GM21526 (cell line): ENCODE measurements around the gene ZMYND15.

Source experiments
- ATAC-seq: cut with Tn5 transposase; IDR thresholded peaks from one replicate; pipeline ENCODE4 v1.9.1; 2021; ENCODE audit warnings: moderate library complexity; ENCODE audit not compliant: unreplicated experiment, low FRiP score

Gene ZMYND15

DNA sequence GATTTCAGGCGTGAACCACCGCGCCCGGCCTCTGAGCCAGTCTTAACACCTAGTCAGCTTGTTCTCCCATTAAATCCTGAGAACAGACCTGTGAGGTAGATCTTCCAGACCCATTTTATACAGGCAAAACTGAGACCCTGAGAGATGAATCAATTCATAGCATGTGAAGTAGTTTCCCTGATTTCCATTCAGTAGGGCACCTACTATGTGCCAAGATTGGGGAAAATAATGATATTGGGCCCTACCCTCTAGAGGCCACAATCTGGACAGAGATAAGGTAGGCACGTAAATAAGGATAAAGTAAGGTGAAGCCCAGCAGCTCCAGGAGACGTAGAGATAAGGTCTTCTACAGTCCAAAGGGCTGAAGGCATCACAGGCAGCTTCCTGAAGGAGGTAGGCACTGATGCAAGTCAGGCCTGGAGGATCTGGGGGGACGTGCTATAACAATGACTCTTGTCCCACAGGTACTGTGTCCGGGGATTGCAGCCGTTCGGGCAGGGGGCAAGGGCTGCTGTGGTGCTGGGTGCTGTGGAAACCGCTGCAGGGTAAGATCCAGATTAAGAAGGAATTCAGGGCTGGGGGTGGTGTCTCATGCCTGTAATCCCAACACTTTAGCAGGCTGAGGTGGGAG, 40.8 kb downstream of the ZMYND15 start:
- no peak for ATAC-seq

DNA sequence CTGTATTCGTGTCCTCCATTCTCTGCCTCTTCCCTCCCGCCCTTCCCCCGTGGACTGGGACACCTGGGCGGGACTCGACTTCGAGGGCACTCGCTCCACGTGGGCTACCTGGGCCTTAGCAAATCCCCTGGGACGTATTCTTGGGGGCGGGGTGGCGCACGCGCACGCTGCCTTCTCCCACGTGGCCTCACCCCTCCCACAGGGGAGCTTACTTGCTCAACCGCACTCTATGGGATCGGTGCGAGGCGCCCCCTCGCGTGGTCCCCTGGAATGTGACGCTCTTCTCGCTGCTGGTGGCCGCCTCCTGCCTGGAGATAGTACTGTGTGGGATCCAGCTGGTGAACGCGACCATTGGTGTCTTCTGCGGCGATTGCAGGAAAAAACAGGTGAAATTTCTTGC, 43.0 kb downstream of the ZMYND15 start:
- ATAC-seq, result no peak

DNA sequence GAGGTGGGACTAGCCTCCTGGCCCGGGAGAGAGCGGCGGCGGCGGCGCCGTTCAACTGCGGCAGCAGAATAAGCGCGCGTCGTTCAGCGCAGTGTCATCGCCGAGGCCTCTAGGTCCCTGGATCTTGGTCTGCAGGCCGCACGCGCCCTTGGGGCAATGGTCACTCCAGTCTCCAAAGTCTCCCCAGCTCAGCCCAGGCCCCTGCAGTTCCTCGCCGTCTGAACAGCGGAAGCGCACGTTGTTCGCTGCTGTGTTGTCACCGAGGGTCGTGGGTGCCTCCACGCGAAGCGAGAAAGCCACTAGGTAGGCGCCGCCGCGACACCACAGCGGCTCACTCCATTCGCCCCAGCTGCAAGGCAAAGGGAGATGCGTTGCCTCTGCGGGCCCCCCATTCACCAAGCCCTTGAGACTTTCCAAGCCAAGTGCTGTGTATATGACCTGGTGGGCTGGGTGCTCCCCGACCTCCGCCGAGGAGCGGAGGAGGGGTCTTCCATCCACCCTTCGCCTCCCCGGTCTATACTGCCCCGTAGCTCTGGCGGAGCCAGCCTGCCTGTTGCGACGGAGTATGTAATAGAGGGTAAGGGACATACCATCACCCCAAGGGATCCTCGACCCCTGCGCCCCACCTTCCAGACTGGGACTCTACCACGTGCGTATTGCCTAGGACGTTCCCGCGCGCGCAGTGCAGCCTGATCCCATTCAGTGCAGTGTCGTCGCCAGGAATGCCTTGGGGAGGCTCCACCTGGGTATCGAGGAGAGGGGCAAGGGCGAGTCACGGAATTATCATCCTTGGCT, 45.9 kb downstream of the ZMYND15 start:
- no peak for ATAC-seq

DNA sequence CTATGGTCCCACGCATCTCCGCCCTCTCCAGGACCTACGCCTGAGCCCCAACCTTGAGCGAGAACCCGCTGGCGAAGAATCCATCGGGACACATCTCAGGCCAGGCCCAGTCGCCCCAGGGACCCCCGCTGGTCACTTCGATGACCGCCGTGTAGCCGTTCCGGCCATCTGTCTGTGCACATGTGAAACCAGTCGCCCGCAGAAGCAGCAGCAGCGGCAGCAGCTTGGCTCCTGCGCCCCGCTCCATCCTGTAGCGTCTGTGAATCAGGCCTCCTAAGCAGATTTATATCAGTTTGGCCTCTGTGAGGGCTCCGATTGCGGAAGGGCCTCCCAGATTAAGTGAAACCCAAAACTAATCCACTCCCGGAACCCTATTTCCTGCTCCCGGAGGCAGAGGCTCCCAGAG, 46.5 kb downstream of the ZMYND15 start, which contains the start of gene VMO1:
Gene VMO1 (minus strand): TSS at position 259 of the 406 bp plus-strand sequence. CDS start 12 bp downstream, at position 247.
- ATAC-seq, result no peak

DNA sequence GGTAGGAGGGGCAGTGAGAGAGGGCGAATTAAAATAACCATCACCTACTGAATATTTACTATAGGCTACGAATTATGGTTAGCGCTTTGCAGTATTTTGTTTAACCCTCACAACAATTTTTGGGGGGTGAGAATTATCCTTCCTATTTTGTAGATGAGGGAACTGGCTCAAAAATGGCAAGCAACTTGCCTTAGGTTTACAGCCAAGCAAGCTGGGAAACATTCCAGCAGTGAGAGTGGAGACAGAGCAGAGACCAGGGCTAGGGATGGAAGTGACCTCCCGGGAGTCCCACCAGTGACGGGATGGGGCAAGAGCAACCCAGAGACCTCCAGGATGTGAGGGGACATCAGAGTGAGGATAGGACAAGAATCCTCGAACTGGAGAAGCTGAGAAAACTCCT, 46.9 kb downstream of the ZMYND15 start:
- ATAC-seq, result no peak

DNA sequence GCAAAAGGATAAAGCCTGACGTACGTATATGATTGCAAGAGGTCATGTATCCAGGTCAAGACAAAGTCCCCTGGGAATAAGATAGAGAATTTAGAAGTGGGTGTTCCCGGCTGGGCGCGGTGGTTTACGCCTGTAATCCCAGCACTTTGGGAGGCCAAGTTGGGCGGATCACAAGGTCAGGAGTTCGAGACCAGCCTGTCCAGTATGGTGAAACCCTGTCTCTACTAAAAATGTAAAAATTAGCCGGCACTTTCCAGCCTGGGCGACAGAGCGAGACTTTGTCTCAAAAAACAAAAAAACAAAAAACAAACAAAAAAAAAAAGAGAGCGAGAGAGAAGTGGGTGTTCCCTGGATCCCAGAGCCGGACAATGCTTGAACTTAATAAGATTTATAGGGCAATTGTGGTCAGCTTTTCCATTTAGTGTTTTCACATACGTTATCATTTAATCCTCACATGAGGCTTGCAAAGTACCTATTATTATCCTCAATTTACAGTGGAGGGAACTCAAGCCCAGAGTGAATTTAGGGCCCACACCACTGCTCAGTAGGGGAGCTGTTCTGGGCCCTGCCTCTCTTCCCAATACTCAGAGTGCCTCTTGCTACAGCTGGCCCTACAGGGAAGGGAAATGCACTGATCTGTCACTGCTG, 48.6 kb downstream of the ZMYND15 start:
- ATAC-seq, result no peak

DNA sequence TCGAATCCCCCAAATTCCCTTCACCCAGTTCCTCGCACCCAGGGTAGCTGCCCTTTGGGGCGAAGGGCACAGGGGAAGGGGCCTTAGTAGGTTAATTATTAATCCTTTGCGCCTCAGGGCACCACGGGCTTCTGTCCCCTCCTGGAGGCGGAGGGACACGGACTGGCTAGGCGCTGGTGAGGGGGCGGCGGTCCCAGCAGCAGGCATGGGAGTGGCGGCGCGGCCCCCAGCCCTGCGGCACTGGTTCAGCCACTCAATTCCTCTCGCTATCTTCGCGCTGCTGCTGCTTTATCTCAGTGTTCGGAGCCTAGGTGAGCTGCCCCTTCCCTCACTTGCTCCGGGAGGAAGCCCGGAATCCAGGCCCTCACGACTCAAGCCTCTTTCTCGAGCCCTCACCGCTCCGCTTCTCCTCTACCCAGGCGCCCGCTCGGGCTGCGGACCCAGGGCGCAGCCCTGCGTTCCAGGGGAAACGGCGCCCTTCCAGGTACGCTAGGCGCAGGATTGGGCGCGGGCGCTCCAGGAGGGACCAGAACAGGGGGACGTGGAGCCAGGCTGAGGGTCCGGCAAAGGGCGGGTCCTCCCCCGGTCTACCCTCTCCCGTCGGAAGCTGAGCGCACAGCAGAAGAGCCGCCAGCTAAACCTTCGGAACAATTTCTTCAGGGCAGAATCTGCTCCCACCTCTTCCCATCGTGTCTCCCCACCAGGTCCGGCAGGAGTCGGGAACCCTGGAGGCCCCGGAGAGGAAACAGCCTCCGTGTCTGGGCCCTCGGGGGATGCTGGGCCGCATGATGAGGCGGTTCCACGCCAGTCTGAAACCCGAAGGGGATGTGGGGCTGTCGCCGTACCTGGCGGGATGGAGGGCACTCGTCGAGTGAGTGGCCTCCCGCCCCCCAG, 49.4 kb downstream of the ZMYND15 start, which contains the start of gene GLTPD2:
Gene GLTPD2 (plus strand): TSS at position 158 of the 894 bp plus-strand sequence. CDS start 48 bp downstream, at position 206.
- ATAC-seq, result no peak

DNA sequence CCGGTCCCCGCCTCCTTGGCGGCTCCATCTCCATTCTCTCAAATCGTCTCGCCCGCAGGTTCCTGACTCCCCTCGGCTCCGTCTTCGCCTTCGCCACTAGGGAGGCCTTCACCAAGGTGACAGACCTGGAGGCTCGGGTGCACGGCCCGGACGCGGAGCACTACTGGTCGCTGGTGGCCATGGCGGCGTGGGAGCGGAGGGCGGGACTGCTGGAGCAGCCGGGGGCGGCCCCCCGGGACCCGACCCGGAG, 50.0 kb downstream of the ZMYND15 start:
- ATAC-seq, result no peak

DNA sequence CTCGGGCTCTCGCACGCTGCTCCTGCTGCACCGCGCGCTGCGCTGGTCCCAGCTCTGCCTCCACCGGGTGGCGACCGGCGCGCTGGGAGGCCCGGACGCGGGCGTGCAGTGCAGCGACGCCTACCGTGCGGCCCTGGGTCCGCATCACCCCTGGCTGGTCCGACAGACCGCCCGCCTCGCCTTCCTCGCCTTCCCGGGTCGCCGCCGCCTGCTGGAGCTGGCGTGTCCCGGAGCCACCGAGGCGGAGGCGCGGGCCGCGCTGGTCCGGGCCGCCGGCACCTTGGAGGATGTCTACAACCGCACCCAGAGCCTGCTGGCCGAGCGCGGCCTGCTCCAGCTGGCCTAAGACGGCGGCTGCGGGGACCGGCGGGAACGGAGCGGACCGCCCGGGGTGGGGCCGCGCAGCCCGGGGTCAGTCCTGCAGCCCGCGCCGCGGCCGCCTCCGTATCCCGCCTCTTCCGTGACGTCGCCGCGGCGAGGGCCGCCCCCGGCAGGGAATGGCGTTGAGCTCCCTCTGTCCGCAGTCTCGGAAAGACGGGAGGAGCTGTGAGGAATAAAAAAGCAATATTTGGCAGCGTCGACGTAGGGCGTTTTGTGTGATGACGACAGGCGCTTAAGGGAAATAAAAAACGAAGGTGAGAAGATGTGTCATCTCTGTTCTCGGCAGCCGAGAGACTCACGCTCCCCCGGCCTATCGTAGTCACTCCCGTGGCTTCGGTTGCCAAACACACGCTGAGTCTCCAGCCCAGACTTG, 50.5 kb downstream of the ZMYND15 start:
- peak; percentile 68 for ATAC-seq

DNA sequence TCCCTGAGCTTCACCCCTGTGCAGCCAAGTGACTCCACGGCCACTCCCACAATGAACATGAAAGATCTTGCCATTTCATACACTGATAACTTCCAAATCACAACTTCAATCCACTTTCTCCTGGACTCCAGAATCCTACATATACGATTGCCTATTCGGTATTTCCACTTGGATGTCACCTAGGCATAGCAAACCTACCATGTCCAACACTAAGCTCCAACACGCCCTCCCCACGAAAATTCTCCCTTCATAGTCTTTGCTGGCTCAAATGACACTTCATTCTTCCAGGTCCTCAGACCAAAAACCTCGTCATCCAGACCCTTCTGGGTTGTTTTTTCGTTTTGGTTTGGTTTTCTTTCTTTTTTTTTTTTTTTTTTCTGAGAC, 51.1 kb downstream of the ZMYND15 start:
- no peak for ATAC-seq

DNA sequence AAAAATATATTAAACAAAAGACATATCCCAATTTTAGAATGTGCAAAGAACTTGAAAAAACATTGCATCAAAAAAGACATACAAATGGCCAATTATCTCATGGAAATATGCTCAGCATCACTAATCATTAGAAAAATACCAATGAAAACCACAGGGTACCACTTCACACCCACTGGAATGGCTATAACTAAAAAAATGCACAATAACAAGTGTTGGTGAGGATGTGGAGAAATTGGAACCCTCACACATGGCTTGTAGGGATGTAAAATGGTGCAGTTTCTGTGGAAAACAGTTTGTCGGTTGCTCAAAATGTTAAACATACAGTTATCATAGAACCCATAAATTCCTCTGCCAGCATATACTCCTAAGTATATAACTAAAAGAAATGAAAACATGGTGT, 55.5 kb downstream of the ZMYND15 start:
- ATAC-seq, result no peak
